Neural cell (in vitro differentiated cells): ENCODE measurements around the gene RNF13.

Experiments used
- CTCF ChIP-seq: fragments of 450-650 bp; IDR thresholded peaks from 2 replicates; pipeline ENCODE4 v1.5.1; 2014; ENCODE audit warnings: antibody characterized with exemption, mild to moderate bottlenecking, moderate library complexity; ENCODE audit not compliant: poor library complexity, severe bottlenecking
- EP300 ChIP-seq: fragments of 450-650 bp; conservative IDR thresholded peaks from 2 replicates; pipeline ENCODE4 v1.6.1; 2014; ENCODE audit warnings: antibody characterized with exemption, mild to moderate bottlenecking, moderate library complexity; ENCODE audit not compliant: poor library complexity, severe bottlenecking
- MXI1 ChIP-seq: fragments of 450-650 bp; conservative IDR thresholded peaks from 2 replicates; pipeline ENCODE4 v1.6.1; 2014; ENCODE audit warnings: antibody characterized with exemption, mild to moderate bottlenecking; ENCODE audit not compliant: poor library complexity, severe bottlenecking
- POLR2AphosphoS5 ChIP-seq: IDR thresholded peaks from 2 replicates; pipeline ENCODE4 v1.6.1; 2012
- RAD21 ChIP-seq: fragments of 450-650 bp; conservative IDR thresholded peaks from 2 replicates; pipeline ENCODE4 v1.6.1; 2014; ENCODE audit warnings: antibody characterized with exemption, mild to moderate bottlenecking, moderate library complexity
- REST ChIP-seq: IDR thresholded peaks from 2 replicates; pipeline ENCODE4 v1.6.1; 2012; ENCODE audit warnings: borderline replicate concordance

- no peak for TF ChIP-seq CTCF
- TF ChIP-seq MXI1 = no peak
- TF ChIP-seq RAD21 = no peak
- peak; percentile 87 for TF ChIP-seq EP300
- peak; percentile 46 for TF ChIP-seq POLR2AphosphoS5
- no peak for TF ChIP-seq REST
These were observed 95.5 kb downstream of the RNF13 start for GRCh38 chr3:149908424-149908957.
